GM23248 (cell line): ENCODE data around the gene TMC1.

Experiments
- EZH2 ChIP-seq: fragments of 200-600 bp; sonication (generic); IDR thresholded peaks from 2 replicates; pipeline ENCODE4 v1.6.1; 2018; ENCODE audit warnings: antibody characterized with exemption, mild to moderate bottlenecking; ENCODE audit not compliant: insufficient read depth, poor library complexity, severe bottlenecking
- EZH2phosphoT487 ChIP-seq: fragments of 200-600 bp; sonication (generic); IDR thresholded peaks from 2 replicates; pipeline ENCODE4 v1.6.1; 2018; ENCODE audit warnings: antibody characterized with exemption, moderate library complexity, mild to moderate bottlenecking, low read depth; ENCODE audit not compliant: insufficient read depth

DNA sequence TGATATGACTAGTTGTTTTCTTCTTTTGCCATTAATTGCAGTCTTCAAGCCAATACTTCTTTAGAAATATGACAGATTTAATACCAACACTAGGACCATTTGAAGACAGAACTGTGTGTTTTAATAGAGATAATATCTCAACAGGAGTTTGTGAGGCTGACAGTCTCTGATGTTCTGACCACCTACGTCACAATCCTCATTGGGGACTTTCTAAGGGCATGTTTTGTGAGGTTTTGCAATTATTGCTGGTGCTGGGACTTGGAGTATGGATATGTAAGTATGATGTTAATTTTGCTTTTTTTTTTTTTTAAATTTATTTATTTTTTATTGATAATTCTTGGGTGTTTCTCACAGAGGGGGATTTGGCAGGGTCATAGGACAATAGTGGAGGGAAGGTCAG, 283.8 kb downstream of the TMC1 start:
- no peak for TF ChIP-seq EZH2
- no peak for TF ChIP-seq EZH2phosphoT487
